ENCODE data around the gene SMIM45.

The SMIM45 gene

GRCh38 chr22:41934284-41935014 is 17.5 kb upstream of the SMIM45 start:
- in situ Hi-C loops (cut with MboI; ENCODE audit: low sequenced_read_pairs) (no loop called here), intact Hi-C loops (cut with micrococcal nuclease) (no loop called here), dilution Hi-C loops (cut with HindIII; ENCODE audit: low sequenced_read_pairs, unreplicated experiment) (no loop called here)
- Histone ChIP-seq H2AK9ac (replicated peaks; ENCODE audit: low read depth, low read length, poor library complexity) (no peak overlapping the region), H2BK5ac (ENCODE audit: low read depth, low read length, poor library complexity, severe bottlenecking) (no peak overlapping the region), H3K4me1 (ENCODE audit: control insufficient read depth, insufficient read depth, low read length) (peaks cover 2% of the 10 kb centered on the region; the same call in 1 of the 2 replicates), H2BK20ac (ENCODE audit: low read depth, low read length) (no peak overlapping the region), H3K9ac (ENCODE audit: low read depth, low read length) (no peak overlapping the region), H3K18ac (ENCODE audit: low read depth, low read length) (no peak overlapping the region), H3K14ac (replicated peaks; ENCODE audit: low read depth, low read length) (no peak overlapping the region), H4K20me1 (ENCODE audit: insufficient read depth, low read length) (no peaks in the 10 kb centered on the region; the same call in 1 of the 2 replicates), H3K4me2 (ENCODE audit: low read depth, low read length) (no peak overlapping the region), H3K9me3 (ENCODE audit: control insufficient read depth, insufficient read depth, low read length) (no peaks in the 10 kb centered on the region), H3K27me3 (ENCODE audit: control insufficient read depth, insufficient read depth, low read length) (no peaks in the 10 kb centered on the region), H4K91ac (ENCODE audit: insufficient read depth, low read depth, low read length) (no peak overlapping the region), H3K4ac (ENCODE audit: low read depth, low read length) (no peak overlapping the region), H2BK120ac (ENCODE audit: low read depth, low read length) (no peak overlapping the region), H3K4me3 (ENCODE audit: insufficient read depth, low read depth, low read length) (no peak overlapping the region), H4K8ac (ENCODE audit: low read depth in 2 of 2, low read length in 2 of 2) (no peak overlapping the region), H4K5ac (ENCODE audit: low read depth, low read length) (no peak overlapping the region), H2BK15ac (ENCODE audit: low read depth, low read length) (no peak overlapping the region), H2AFZ (replicated peaks; ENCODE audit: low read length, poor library complexity) (no peak overlapping the region), H3K79me1 (ENCODE audit: low read depth in 1 of 2, low read length in 2 of 2) (no peaks in the 10 kb centered on the region), H3K9me1 (ENCODE audit: insufficient read depth, low read length) (no peaks in the 10 kb centered on the region; the same call in 1 of the 2 replicates), H3K27ac (ENCODE audit: insufficient read depth, low read length) (no peak overlapping the region), H2AK5ac (ENCODE audit: low read depth, low read length) (no peak overlapping the region), H3K36me3 (ENCODE audit: control insufficient read depth, insufficient read depth, low read length) (no peaks in the 10 kb centered on the region), H3K23ac (ENCODE audit: low read depth, low read length) (no peak overlapping the region), H3K56ac (ENCODE audit: extremely low read depth, insufficient read depth, low read length) (no peak overlapping the region)
- DNase-seq: no peak
- ChIA-PET CTCF (interaction anchor here (0.9 kb wide), 1 partner anchor 238 kb away, joined by 3 read pairs; no protein-coding TSS in a partner anchor), POLR2A (ENCODE audit: unreplicated experiment) (no interaction called here)
- TF ChIP-seq CHD1 (IDR thresholded peaks at IDR 0.05; ENCODE audit: low read depth, low read length) (no peak), SMC3 (IDR thresholded peaks at IDR 0.05; ENCODE audit: low read depth, low read length) (no peak), MAFK (IDR thresholded peaks at IDR 0.05; ENCODE audit: low read depth, low read length) (no peak), FOS (IDR thresholded peaks at IDR 0.05; ENCODE audit: low read depth, low read length) (no peak), RAD21 (IDR thresholded peaks at IDR 0.05; ENCODE audit: low read length) (no peak)
- WGBS, 2 experiments (ENCODE audit: extremely low coverage in 2 of 2, insufficient read length in 1 of 2): 100% methylated on average over 6 of the region's 17 CpGs; no CpG with 5 or more reads in 1 of the 2 experiments
- BruUV-seq (replicated peaks): no TSS peak
- ATAC-seq (ENCODE audit: low read depth): no peak

Measured in IMR-90 (cell line).